Peyer's patch (tissue), 4 donors: Measurements from ENCODE around the gene HEPN1.

ENCODE experiments used
- CTCF ChIP-seq, 6 experiments: fragments of 450-650 bp in 4 of 6; fragments of 200-600 bp in 2 of 6; sonication (generic) in 1 of 6; IDR thresholded peaks; one replicate each; pipeline ENCODE4 v1.5.1; 2017 to 2019; ENCODE audit warnings: antibody characterized with exemption in 6 of 6, mild to moderate bottlenecking in 3 of 6, moderate library complexity in 1 of 6
- POLR2A ChIP-seq, 2 donors: fragments of 450-650 bp; IDR thresholded peaks; one replicate each; pipeline ENCODE4 v1.5.1; 2017; ENCODE audit warnings: antibody characterized with exemption in 2 of 2, mild to moderate bottlenecking in 2 of 2, moderate library complexity in 2 of 2

- TF ChIP-seq CTCF (IDR thresholded peaks at IDR 0.05) (no peak), POLR2A (IDR thresholded peaks at IDR 0.05) (no peak)
These were observed 39.4 kb upstream of the HEPN1 start for GRCh38 chr11:124879493-124880289.
